ENCODE results near the gene CD163.
"Not testable (repeated sequence)": the region's sequence is repeated elsewhere in the genome, so short reads cannot be mapped to it uniquely, and the experiment has no call there.

The CD163 gene

GRCh38 chr12:7448099-7448498 lies 55.5 kb downstream of the CD163 start:
- DNase-seq: no peak

- no peak for DNase-seq
Measured at GRCh38 chr12:7444537-7444936, 59.0 kb downstream of the CD163 start.

- no peak for DNase-seq
Measured at GRCh38 chr12:7444076-7444475, 59.5 kb downstream of the CD163 start, which contains the start of gene CD163L1. TSS of gene CD163L1 (minus strand) at chr12:7444153. CDS start at chr12:7444127, 26 bp downstream.

- no peak for DNase-seq
Measured at GRCh38 chr12:7441216-7441615, 62.4 kb downstream of the CD163 start.

- DNase-seq: no peak
Measured at GRCh38 chr12:7439579-7440505, 63.7 kb downstream of the CD163 start.

GRCh38 chr12:7438291-7438995 lies 65.1 kb downstream of the CD163 start:
- not testable (repeated sequence) for DNase-seq

GRCh38 chr12:7437494-7437893 lies 66.1 kb downstream of the CD163 start:
- DNase-seq: not testable (repeated sequence)

GRCh38 chr12:7434670-7435069 lies 68.9 kb downstream of the CD163 start:
- DNase-seq: no peak

GRCh38 chr12:7433276-7433822 lies 70.2 kb downstream of the CD163 start:
- DNase-seq: no peak

- DNase-seq: no peak
Measured at GRCh38 chr12:7431993-7432685, 71.4 kb downstream of the CD163 start.
